Adrenal gland (tissue), 5 donors: Measurements from ENCODE around the gene CHST11.

Experiments used
- POLR2A ChIP-seq, 2 donors: fragments of 450-650 bp; IDR thresholded peaks; one replicate each; pipeline ENCODE4 v1.6.1; 2017; ENCODE audit warnings: antibody characterized with exemption in 2 of 2, mild to moderate bottlenecking in 2 of 2, moderate library complexity in 1 of 2
- TF ChIP-seq, protein P1 (sequence below), 6 experiments: fragments of 450-650 bp in 4 of 6; fragments of 200-600 bp in 2 of 6; sonication (generic) in 1 of 6; IDR thresholded peaks; 1 replicate in 5 of 6; 2 replicates in 1 of 6; pipeline versions ENCODE4 v1.5.1 to v1.8.0; 2016 to 2021; ENCODE audit warnings: antibody characterized with exemption in 6 of 6, mild to moderate bottlenecking in 2 of 6, moderate library complexity in 1 of 6
- donor health status: DM: no; HTN: no; CAD: no.

DNA sequence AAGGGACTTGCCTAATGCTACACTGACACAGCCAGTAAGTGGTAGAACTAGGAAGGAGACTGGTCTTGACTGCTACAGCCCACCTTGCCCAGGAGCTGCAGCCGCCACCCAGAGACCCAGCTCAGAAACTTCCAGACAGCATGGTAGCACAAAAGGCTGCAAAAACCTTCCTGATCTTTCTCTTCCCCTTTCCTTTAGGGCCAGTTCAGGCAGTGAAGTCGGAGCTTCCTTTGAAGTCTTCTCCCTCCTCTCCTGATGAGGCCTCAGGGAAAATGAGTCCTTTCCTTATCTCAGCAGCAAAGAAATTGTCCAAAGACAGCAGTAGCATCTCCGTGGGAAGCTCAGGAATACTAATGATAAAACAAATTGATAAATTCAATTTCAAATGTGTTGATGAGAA lies 21.0 kb upstream of the CHST11 start:
- TF ChIP-seq, protein P1, sequence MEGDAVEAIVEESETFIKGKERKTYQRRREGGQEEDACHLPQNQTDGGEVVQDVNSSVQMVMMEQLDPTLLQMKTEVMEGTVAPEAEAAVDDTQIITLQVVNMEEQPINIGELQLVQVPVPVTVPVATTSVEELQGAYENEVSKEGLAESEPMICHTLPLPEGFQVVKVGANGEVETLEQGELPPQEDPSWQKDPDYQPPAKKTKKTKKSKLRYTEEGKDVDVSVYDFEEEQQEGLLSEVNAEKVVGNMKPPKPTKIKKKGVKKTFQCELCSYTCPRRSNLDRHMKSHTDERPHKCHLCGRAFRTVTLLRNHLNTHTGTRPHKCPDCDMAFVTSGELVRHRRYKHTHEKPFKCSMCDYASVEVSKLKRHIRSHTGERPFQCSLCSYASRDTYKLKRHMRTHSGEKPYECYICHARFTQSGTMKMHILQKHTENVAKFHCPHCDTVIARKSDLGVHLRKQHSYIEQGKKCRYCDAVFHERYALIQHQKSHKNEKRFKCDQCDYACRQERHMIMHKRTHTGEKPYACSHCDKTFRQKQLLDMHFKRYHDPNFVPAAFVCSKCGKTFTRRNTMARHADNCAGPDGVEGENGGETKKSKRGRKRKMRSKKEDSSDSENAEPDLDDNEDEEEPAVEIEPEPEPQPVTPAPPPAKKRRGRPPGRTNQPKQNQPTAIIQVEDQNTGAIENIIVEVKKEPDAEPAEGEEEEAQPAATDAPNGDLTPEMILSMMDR (IDR thresholded peaks at IDR 0.05), result no peak
- TF ChIP-seq POLR2A (IDR thresholded peaks at IDR 0.05), result no peak
